Erythroblast (primary cell): ENCODE results near the gene LSAMP.
"Not testable (repeated sequence)": the region's sequence is repeated elsewhere in the genome, so short reads cannot be mapped to it uniquely, and the experiment has no call there.

Experiments used
- GATA1 ChIP-seq: IDR thresholded peaks from 2 replicates; pipeline ENCODE4 v1.6.1; 2011; ENCODE audit warnings: low read depth, mild to moderate bottlenecking, control low read depth, low read length, moderate library complexity
- POLR2A ChIP-seq: IDR thresholded peaks from 2 replicates; pipeline ENCODE4 v1.6.1; 2011; ENCODE audit warnings: mild to moderate bottlenecking, low read length

DNA sequence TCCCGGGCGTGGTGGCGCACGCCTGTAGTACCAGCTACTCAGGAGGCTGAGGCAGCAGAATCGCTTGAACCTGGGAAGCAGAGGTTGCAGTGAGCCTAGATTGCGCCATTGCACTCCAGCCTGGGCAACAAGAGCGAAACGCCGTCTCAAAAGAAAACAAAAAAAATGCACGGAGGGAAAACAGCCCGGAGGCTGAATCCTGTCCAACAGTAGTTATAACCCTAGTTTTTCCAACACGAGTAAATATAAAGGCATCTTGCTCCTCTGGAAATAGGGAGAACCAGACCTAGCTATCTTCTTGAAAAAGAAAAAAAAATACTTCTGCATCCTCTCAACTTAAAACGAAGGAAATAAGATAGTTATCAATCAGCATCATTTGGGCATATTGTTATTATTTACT lies 661.9 kb downstream of the LSAMP start:
- not testable (repeated sequence) for TF ChIP-seq POLR2A, GATA1
